H1 (cell line): ENCODE data around the gene FAM186B. TPM values are rescaled to one million over a fixed set of nuclear protein-coding genes. Genes with fewer than 3 reads are reported as not detected.

ENCODE experiments used
- CTCF ChIA-PET: fragments of 300-600 bp; sonication (Branson Sonifier 250); formaldehyde crosslinking; loops from one replicate; lab custom pipeline; 2021; ENCODE audit not compliant: partially characterized antibody; lab: Charles Lee
- POLR2A ChIA-PET: fragments of 300-600 bp; sonication (Branson Sonifier 250); formaldehyde crosslinking; loops from one replicate; lab custom pipeline; 2021; ENCODE audit warnings: inconsistent platforms; ENCODE audit not compliant: partially characterized antibody; lab: Charles Lee
- DNase-seq, 2 experiments: peaks; one replicate each; pipeline versions ENCODE4 v3.0.0 to v3.0.0-alpha.2; 2010 to 2022; ENCODE audit warnings: low spot score in 2 of 2, low read depth in 1 of 2, mixed read lengths in 1 of 2
- FAIRE-seq: peaks from 2 replicates; lab custom pipeline; 2011; peaks lifted over from hg19 to GRCh38; lab: Jason Lieb, UNC
- H2AFZ ChIP-seq: 2 replicates; pipeline ENCODE4 v1.8.1; 2012; ENCODE audit warnings: low read length, inconsistent platforms
- H2AK5ac ChIP-seq: 2 replicates; pipeline ENCODE4 v1.6.1; 2013; ENCODE audit warnings: low read depth, low read length
- H2BK120ac ChIP-seq: replicated peaks from 2 replicates; pipeline ENCODE3; 2013; ENCODE audit warnings: low read depth, low read length, inconsistent platforms
- H2BK12ac ChIP-seq: 2 replicates; pipeline ENCODE4 v1.6.1; 2013; ENCODE audit warnings: low read depth, low read length
- H2BK15ac ChIP-seq: 2 replicates; pipeline ENCODE4 v1.6.1; 2013; ENCODE audit warnings: low read length
- H2BK20ac ChIP-seq: 2 replicates; pipeline ENCODE4 v1.6.1; 2013; ENCODE audit warnings: low read length
- H2BK5ac ChIP-seq: 2 replicates; pipeline ENCODE4 v1.6.1; 2013; ENCODE audit warnings: low read depth, low read length
- H3K14ac ChIP-seq: 2 replicates; pipeline ENCODE4 v1.6.1; 2013; ENCODE audit warnings: inconsistent platforms; ENCODE audit not compliant: insufficient read length
- H3K18ac ChIP-seq: 2 replicates; pipeline ENCODE4 v1.6.1; 2013; ENCODE audit warnings: low read length; ENCODE audit errors: extremely low read depth
- H3K23ac ChIP-seq: 2 replicates; pipeline ENCODE4 v1.6.1; 2013; ENCODE audit warnings: inconsistent platforms; ENCODE audit not compliant: insufficient read length
- H3K23me2 ChIP-seq: 2 replicates; pipeline ENCODE4 v1.6.1; 2013; ENCODE audit warnings: low read depth, low read length
- H3K27ac ChIP-seq: 2 replicates; pipeline ENCODE4 v1.6.1; 2011; ENCODE audit warnings: low read depth, low read length, inconsistent platforms
- H3K27me3 ChIP-seq, 4 experiments: replicated peaks in 1 of 4; 1 replicate in 1 of 4; 2 replicates in 3 of 4; pipeline versions ENCODE4 v1.6.1 to v1.8.1; 2011 to 2013; ENCODE audit warnings: low read length in 3 of 4, mild to moderate bottlenecking in 3 of 4, inconsistent platforms in 2 of 4, mixed read lengths in 2 of 4, moderate library complexity in 1 of 4; ENCODE audit not compliant: control insufficient read depth in 3 of 4, insufficient read depth in 3 of 4; ENCODE audit errors: extremely low read depth in 1 of 4
- H3K36me3 ChIP-seq, 4 experiments: 2 replicates each; pipeline versions ENCODE4 v1.6.1 to v1.8.1; 2011 to 2013; ENCODE audit warnings: mild to moderate bottlenecking in 4 of 4, low read length in 3 of 4, moderate library complexity in 2 of 4, control low read depth in 1 of 4, inconsistent platforms in 1 of 4; ENCODE audit not compliant: insufficient read depth in 4 of 4, control insufficient read depth in 2 of 4
- H3K4ac ChIP-seq: replicated peaks from 2 replicates; pipeline ENCODE3; 2013; ENCODE audit warnings: low read length, low read depth, mixed read lengths, inconsistent platforms; ENCODE audit not compliant: insufficient read length
- H3K4me1 ChIP-seq, 4 experiments: replicated peaks in 1 of 4; 1 replicate in 1 of 4; 2 replicates in 3 of 4; pipeline versions ENCODE4 v1.6.1 to v1.8.1; 2011 to 2013; ENCODE audit warnings: low read length in 3 of 4, inconsistent platforms in 2 of 4, mixed read lengths in 1 of 4; ENCODE audit not compliant: insufficient read depth in 4 of 4, control insufficient read depth in 3 of 4
- H3K4me2 ChIP-seq, 2 experiments: 2 replicates each; pipeline versions ENCODE4 v1.6.1 to v1.8.1; 2011 to 2013; ENCODE audit warnings: low read depth in 2 of 2, low read length in 2 of 2, control low read depth in 1 of 2, inconsistent platforms in 1 of 2, mild to moderate bottlenecking in 1 of 2; ENCODE audit not compliant: insufficient read depth in 1 of 2
- H3K4me3 ChIP-seq, 4 experiments: fragments of 200-600, 300-600 bp in 1 of 4; sonication (generic), shearing (Covaris generic), sonication (Bioruptor Twin) in 1 of 4; 2 replicates each; pipeline versions ENCODE4 v1.5.1 to v1.8.1; 2011 to 2016; ENCODE audit warnings: low read length in 4 of 4, low read depth in 3 of 4, control low read depth in 2 of 4, inconsistent platforms in 2 of 4, mild to moderate bottlenecking in 2 of 4, mixed read lengths in 1 of 4, moderate library complexity in 1 of 4; ENCODE audit not compliant: insufficient read depth in 2 of 4; ENCODE audit errors: extremely low read depth in 1 of 4
- H3K56ac ChIP-seq: replicated peaks from 2 replicates; pipeline ENCODE3; 2013; ENCODE audit warnings: low read depth, mild to moderate bottlenecking, mixed read lengths, low read length, inconsistent platforms; ENCODE audit not compliant: insufficient read length
- H3K79me1 ChIP-seq: 2 replicates; pipeline ENCODE4 v1.6.1; 2013; ENCODE audit warnings: low read depth, low read length, control low read depth
- H3K79me2 ChIP-seq, 2 experiments: 2 replicates each; pipeline versions ENCODE4 v1.6.1 to v1.8.1; 2012 to 2013; ENCODE audit warnings: low read length in 2 of 2, mild to moderate bottlenecking in 2 of 2, inconsistent platforms in 1 of 2; ENCODE audit not compliant: insufficient read depth in 2 of 2, control insufficient read depth in 1 of 2
- H3K9ac ChIP-seq, 4 experiments: replicated peaks in 1 of 4; 1 replicate in 1 of 4; 2 replicates in 3 of 4; pipeline versions ENCODE4 v1.6.1 to v1.8.1; 2011 to 2013; ENCODE audit warnings: low read depth in 3 of 4, low read length in 3 of 4, control low read depth in 2 of 4, mild to moderate bottlenecking in 2 of 4, moderate library complexity in 2 of 4, inconsistent platforms in 1 of 4; ENCODE audit errors: extremely low read depth in 1 of 4
- H3K9me3 ChIP-seq, 2 experiments: 2 replicates each; pipeline versions ENCODE4 v1.6.1 to v1.8.1; 2012 to 2013; ENCODE audit warnings: mild to moderate bottlenecking in 2 of 2, moderate library complexity in 2 of 2, control low read depth in 1 of 2, inconsistent platforms in 1 of 2, low read depth in 1 of 2, low read length in 1 of 2, mixed read lengths in 1 of 2; ENCODE audit not compliant: insufficient read depth in 2 of 2
- H4K20me1 ChIP-seq, 2 experiments: replicated peaks in 1 of 2; 2 replicates each; pipeline versions ENCODE3 to v1.8.1; 2011 to 2013; ENCODE audit warnings: inconsistent platforms in 2 of 2, low read length in 2 of 2, mild to moderate bottlenecking in 1 of 2; ENCODE audit not compliant: insufficient read depth in 2 of 2, control insufficient read depth in 1 of 2
- H4K5ac ChIP-seq: 2 replicates; pipeline ENCODE4 v1.6.1; 2013; ENCODE audit warnings: low read length, low read depth, mixed read lengths, inconsistent platforms; ENCODE audit not compliant: insufficient read length
- H4K8ac ChIP-seq: 2 replicates; pipeline ENCODE4 v1.8.0; 2013; ENCODE audit warnings: mild to moderate bottlenecking, moderate library complexity, low read length, inconsistent platforms; ENCODE audit not compliant: insufficient read depth; ENCODE audit errors: extremely low read depth
- H4K91ac ChIP-seq: replicated peaks from 2 replicates; pipeline ENCODE3; 2013; ENCODE audit warnings: low read length, mixed read lengths, inconsistent platforms; ENCODE audit not compliant: insufficient read length
- ASH2L ChIP-seq: fragments of 200-600, 300-600 bp; sonication (generic); IDR thresholded peaks from one replicate; pipeline ENCODE4 v1.7.1; 2017; ENCODE audit warnings: low read length
- CHD2 ChIP-seq: IDR thresholded peaks from 2 replicates; pipeline ENCODE4 v1.6.1; 2012; ENCODE audit warnings: low read length, improper control_type of control experiment
- EGR1 ChIP-seq: IDR thresholded peaks from 2 replicates; pipeline ENCODE4 v1.6.1; 2011; ENCODE audit warnings: low read depth, low read length, borderline replicate concordance
- FOSL1 ChIP-seq: IDR thresholded peaks from 2 replicates; pipeline ENCODE4 v1.6.1; 2011; ENCODE audit warnings: mild to moderate bottlenecking, low read depth, low read length, moderate library complexity; ENCODE audit not compliant: insufficient read depth
- GABPA ChIP-seq: IDR thresholded peaks from 2 replicates; pipeline ENCODE4 v1.6.1; 2011; ENCODE audit warnings: mild to moderate bottlenecking, low read length, moderate library complexity, borderline replicate concordance; ENCODE audit not compliant: insufficient read depth
- SP4 ChIP-seq: IDR thresholded peaks from 2 replicates; pipeline ENCODE4 v1.6.1; 2012; ENCODE audit warnings: low read length, inconsistent platforms
- YY1 ChIP-seq: IDR thresholded peaks from 2 replicates; pipeline ENCODE4 v1.6.1; 2011; ENCODE audit warnings: low read depth, mild to moderate bottlenecking, low read length
- WGBS, 2 experiments: shearing (Covaris generic) in 1 of 2; methylation state at CpG; one replicate each; pipeline versions ENCODE4 v1.1.6 to v1.1.7; 2013 to 2015; ENCODE audit warnings: low lambda C conversion rate in 2 of 2, mixed read lengths in 2 of 2, inconsistent platforms in 1 of 2, low coverage in 1 of 2, missing lambda C conversion rate in 1 of 2; ENCODE audit not compliant: insufficient replicate concordance in 2 of 2, insufficient coverage in 1 of 2, insufficient read length in 1 of 2; ENCODE audit errors: extremely low coverage in 1 of 2, missing lambda C conversion rate in 1 of 2; 5-methylcytosine and 5-hydroxymethylcytosine counted together
- polyA plus RNA-seq, 7 experiments: library from polyadenylated mRNA; depleted of rRNA in 3 of 7; stranded (reverse) in 5 of 7; unstranded in 2 of 7; fragments of >200 nt in 5 of 7; fragments of 200-250 nt in 2 of 7; gene quantifications; 1 replicate in 5 of 7; 2 replicates in 1 of 7; 4 replicates in 1 of 7; pipeline versions ENCODE4 v1.2.1 to v1.2.3, GENCODE V29; 2011 to 2013; ENCODE audit warnings: missing spikeins in 2 of 7, mixed read lengths in 2 of 7
- total RNA-seq: library from RNA; stranded (reverse); fragmentation: NEBNext Ultra II Directional; extraction: Animal tissue kit (Norgen Biotek cat#: 25700); gene quantifications from 2 replicates; pipeline ENCODE4 v1.2.1, GENCODE V29; 2021
- TF ChIP-seq, protein P1 (sequence below): IDR thresholded peaks from 2 replicates; pipeline ENCODE4 v1.6.1; 2012; ENCODE audit warnings: inconsistent platforms

The FAM186B gene
- total and polyA plus RNA-seq, 2 of the 8 experiments (the other 6 are each of a cell fraction or from before 2014, with no cell fraction given), result 0.12 to 0.73 TPM

DNA sequence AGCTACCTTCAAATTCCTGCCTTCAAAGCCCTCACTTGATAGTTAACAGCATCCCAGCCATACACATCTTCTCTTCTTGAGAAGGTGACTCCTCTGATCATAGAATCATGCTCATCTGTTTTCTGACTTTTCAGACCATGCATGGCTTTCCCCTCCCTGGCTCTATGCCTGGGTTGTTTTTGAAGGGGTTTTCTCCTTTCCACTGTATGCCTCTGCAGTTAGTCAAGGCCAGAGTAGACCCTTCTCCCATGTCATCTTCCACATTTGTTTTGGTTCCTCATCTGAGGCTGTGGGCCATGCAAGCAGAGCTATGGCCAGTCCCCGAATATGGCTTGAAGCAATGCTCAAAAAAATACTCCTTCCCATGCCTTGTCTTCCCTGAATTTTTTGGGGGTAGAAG lies 23.2 kb downstream of the FAM186B start:
- no peak overlapping the region for H3K18ac ChIP-seq
- no peak overlapping the region for H2BK120ac ChIP-seq
- H3K4me3 ChIP-seq, result no peak overlapping the region
- no peaks in the 10 kb centered on the region; a peak in 1 of 4 replicates for H3K79me2 ChIP-seq
- CTCF ChIA-PET, result interaction anchor here (0.6 to 10.8 kb wide), 9 partner anchors 11 to 224 kb away, joined by 3 to 171 read pairs (median 15); no protein-coding TSS in a partner anchor
- H3K23me2 ChIP-seq, result no peaks in the 10 kb centered on the region; the same call in 1 of the 2 replicates
- FAIRE-seq (no peak), DNase-seq (no peak)
- no peaks in the 10 kb centered on the region for H3K27me3 ChIP-seq
- H3K79me1 ChIP-seq, result no peaks in the 10 kb centered on the region; the same call in 1 of the 2 replicates
- H3K9me3 ChIP-seq, result no peaks in the 10 kb centered on the region
- H3K4ac ChIP-seq, result no peak overlapping the region
- no peak overlapping the region for H3K14ac ChIP-seq
- no peak overlapping the region for H4K91ac ChIP-seq
- H2BK5ac ChIP-seq, result no peak overlapping the region
- no peak overlapping the region for H3K9ac ChIP-seq
- 39% methylated on average over 1 of the region's 1 CpG; no CpG with 5 or more reads in 1 of the 2 experiments for whole genome bisulfite sequencing, 2 experiments
- no peak overlapping the region for H4K8ac ChIP-seq
- H3K36me3 ChIP-seq, result no peaks in the 10 kb centered on the region; a peak in 1 of 8 replicates
- no peak overlapping the region for H2AFZ ChIP-seq
- H3K23ac ChIP-seq, result no peak overlapping the region
- POLR2A ChIA-PET, result interaction anchor here (1.5 to 4.5 kb wide), 3 partner anchors 11 to 18 kb away, joined by 7 to 20 read pairs (median 7); partner anchors contain the start of gene MCRS1
- no peak overlapping the region for H2BK20ac ChIP-seq
- H3K4me2 ChIP-seq, result no peak overlapping the region
- no peak overlapping the region for H3K56ac ChIP-seq
- H4K20me1 ChIP-seq, result peaks cover 2 to 14% of the 10 kb centered on the region in 2 experiments
- no peak overlapping the region for H4K5ac ChIP-seq
- H2BK15ac ChIP-seq, result no peak overlapping the region
- H2BK12ac ChIP-seq, result no peak overlapping the region
- no peak overlapping the region for H2AK5ac ChIP-seq
- H3K27ac ChIP-seq, result no peak overlapping the region
- H3K4me1 ChIP-seq, result peaks cover 0 to 6% (median 4%) of the 10 kb centered on the region in 4 experiments; a peak in 4 of 7 replicates
- no peak for TF ChIP-seq CHD2
- TF ChIP-seq GABPA, result no peak
- TF ChIP-seq, protein P1, sequence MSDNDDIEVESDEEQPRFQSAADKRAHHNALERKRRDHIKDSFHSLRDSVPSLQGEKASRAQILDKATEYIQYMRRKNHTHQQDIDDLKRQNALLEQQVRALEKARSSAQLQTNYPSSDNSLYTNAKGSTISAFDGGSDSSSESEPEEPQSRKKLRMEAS, result no peak
- no peak for TF ChIP-seq FOSL1
- TF ChIP-seq YY1, result no peak
- TF ChIP-seq ASH2L, result no peak
- no peak for TF ChIP-seq SP4
- no peak for TF ChIP-seq EGR1
